Measurements from ENCODE around the gene WDR74.
"Not testable (repeated sequence)": the region's sequence is repeated elsewhere in the genome, so short reads cannot be mapped to it uniquely, and the experiment has no call there.

Gene WDR74

DNA sequence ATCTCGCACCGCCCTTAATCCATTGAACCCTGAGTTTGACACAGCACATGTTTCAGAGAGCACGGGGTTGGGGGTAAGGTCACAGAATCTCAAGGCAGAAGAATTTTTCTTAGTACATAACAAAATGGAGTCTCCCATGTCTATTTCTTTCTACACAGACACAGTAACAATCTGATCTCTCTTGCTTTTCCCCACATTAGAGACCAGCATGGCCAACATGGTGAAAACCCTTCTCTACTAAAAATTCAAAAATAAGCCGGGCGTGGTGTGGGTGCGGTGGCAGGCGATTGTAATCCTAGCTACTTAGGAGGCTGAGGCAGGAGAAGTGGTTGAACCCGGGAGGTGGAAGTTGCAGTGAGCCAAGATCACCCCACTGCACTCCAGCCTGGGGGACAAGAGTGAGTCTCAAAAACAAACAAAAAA lies 19.9 kb upstream of the WDR74 start:
- DNase-seq: not testable (repeated sequence)

- no peak for DNase-seq
These were observed 18.8 kb upstream of the WDR74 start for GRCh38 chr11:62858201-62858600.

DNA sequence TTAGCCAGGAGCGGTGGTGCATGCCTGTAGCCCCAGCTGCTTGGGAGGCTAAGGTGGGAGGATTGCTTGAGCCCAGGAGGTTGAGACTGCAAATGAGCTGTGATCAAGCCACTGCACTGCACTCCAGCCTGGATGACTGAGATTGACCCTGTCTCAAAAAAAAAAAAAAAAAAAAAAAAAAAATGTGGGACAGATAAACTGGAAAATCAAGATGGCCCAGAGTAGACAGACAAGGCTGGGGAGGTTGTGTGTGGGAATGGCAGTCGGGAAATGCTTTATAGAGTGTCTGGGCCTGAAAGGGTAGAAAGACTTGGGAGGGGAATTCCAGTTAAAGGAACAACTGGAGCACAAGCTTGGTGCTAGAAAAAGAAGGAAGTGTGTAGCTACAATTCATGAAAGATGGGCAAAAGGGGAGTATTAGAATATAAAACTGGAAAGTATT lies 18.2 kb upstream of the WDR74 start:
- DNase-seq: no peak

- no peak for DNase-seq
These were observed 17.0 kb upstream of the WDR74 start for GRCh38 chr11:62856333-62856895.

GRCh38 chr11:62855571-62856332 lies 16.4 kb upstream of the WDR74 start:
- peak; percentile 98 for DNase-seq

GRCh38 chr11:62854825-62855570 lies 15.6 kb upstream of the WDR74 start:
- no peak for DNase-seq

- no peak for DNase-seq
These were observed 14.8 kb upstream of the WDR74 start for GRCh38 chr11:62854013-62854824.

DNA sequence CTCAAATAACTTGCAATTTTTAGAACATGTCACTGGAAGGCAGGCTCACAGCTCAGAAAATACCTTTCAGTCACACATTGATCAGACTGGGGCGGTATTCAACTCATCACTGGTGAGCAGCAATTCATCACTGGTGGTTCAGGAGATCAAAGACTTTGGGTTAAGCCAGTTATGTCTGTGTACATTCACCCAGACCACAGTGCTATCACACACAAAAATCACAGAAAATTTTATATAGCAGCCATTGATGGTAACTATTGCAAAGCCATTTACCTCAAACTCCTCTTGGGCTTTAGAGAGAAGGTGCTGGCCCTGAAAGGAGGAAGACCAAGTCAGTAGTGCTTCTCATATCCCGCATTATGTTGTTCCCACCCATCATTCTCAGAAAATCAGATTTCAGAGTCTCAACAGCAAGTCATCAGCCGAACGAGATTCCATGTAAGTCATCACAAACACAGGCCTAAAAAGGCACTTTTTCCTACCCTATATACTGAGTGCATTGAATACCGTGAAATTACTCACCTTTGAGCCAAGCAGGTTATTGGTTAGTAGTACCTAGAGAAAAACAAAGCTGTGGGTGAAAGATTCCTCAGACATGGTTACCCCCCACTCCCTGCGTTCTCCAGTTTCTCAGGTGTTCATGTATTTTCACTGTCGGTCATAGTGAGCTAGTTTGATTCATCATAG lies 14.0 kb upstream of the WDR74 start:
- no peak for DNase-seq

DNA sequence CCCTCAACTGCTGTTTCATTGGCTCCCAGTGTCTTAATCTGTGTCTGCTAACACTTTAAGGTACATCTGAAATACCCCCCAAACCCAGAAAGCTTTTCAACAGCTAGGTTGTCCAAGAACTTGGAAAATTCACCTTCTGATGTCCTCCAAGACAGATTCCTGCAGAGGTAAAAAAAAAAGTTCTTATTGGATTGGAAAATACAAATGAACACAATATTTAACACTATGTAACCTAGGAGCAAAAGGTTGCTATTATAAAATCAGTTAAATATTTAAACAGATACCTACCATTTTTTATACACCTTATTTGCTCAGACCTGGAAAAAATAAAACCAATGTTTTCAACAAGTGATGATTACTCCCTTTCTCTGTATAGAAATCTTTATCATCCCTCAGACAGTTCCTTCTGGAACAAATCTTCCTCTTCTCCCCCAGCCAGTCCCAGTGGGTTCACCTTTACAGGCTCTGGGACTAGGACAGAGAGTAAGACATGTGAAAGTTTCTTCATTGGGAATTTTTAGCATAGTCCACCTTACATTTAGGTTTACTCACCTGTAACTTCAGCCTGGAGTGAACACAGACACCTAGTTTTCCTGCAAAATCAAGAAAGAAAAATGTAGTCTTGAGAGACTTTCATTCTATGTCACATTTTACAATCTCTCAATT lies 13.3 kb upstream of the WDR74 start:
- DNase-seq: no peak

GRCh38 chr11:62851807-62852522 lies 12.6 kb upstream of the WDR74 start:
- no peak for DNase-seq

DNA sequence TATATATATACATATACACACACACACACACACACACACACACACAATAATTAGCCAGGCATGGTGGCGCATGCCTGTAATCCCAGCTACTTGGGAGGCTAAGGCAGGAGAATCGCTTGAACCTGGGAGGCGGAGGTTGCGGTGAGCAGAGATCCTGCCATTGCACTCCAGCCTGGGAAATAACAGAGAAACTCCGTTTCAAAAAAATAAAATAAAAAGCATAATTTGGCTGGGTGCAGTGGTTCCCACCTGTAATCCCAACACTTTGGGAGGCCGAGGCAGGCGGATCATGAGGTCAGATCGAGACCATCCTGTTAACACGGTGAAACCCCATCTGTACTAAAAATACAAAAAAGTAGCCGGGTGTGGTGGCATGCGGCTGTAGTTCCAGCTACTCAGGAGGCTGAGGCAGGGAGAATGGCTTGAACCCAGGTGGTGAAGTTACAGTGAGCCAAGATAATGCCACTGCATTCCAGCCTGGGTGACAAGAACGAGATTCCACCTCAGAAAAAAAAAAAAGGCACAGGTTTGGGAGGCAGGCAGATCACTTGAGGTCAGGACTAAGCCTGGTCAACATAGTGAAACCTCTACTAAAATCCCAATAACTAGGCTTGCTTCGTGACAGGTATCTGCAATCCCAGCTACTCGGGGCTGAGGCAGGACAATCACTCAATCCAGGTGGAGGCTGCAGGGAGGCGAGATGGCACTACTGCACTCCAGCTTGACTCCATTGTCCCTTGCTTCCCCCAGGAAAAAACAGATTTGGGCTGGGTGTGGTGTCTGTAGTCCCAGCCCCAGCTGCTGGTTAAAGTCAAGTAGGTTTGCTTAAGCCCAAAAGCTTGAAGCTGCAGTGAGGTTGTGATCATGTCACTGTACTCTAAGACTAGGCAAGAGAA lies 11.8 kb upstream of the WDR74 start:
- no peak for DNase-seq

DNA sequence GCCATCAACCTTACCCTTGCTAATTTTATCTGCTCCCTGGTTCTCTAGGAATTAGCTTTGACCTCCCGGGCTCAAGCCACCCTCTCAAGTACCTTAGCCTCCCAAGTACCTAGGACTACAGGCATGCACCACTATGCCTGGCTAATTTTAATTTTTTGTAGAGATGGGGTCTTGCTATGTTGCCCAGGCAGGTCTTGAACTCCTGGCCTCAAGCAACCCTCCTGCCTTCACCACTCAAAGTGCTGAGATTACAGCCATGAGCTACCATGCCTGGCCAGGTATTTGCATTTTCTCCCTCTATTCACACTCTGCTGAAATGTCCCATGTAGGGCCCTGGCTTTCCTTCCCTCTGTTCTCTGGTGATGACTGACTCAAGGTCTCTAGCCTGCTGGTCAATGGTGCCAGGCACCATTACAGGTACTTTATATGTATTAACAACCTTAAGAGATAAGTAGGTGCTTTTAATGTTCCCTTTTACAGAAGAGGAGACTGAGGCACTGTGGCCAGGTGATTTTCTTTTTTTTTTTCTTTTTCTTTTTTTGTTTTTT lies 8.5 kb upstream of the WDR74 start:
- DNase-seq: no peak

DNA sequence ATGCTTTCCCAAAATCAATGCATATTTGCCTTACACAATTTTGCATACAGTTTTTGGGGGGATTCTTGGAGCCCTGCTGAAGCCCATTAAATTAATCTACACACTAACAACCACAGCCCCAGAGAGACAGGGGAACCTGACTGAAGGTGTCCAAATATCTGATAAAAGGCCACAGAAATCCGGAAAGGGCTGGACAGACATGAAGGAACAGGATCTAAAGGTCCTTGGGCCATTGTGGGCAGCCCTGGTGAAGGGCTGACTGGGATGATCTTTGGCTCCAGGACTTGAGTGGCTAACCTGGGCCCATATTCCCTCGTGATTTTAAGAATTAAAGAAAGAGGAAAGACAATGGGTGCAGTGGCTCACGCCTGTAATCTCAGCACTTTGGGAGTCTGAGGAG lies 6.8 kb upstream of the WDR74 start:
- DNase-seq: no peak

- DNase-seq: no peak
These were observed 4.8 kb upstream of the WDR74 start for GRCh38 chr11:62844154-62844553.

DNA sequence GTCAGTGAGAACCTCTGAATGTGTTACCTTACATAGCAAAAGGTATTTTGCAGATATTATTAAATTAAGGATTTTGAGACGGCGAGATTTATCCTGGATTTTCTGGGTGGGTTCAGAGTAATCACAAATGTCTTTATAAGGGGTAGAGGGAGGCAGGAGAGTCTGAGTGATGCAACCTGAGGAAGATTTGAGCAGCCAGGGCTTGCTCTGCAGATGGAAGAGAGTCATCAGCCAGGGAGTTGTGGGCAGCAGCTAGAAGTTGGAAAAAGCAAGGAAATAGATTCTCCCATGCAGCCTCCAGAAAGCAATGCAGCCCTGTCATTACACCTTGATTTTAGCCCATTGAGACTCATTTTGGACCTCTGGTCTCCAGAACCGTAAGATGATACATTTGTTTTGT lies 4.1 kb upstream of the WDR74 start:
- DNase-seq: no peak

GRCh38 chr11:62842891-62843290 lies 3.5 kb upstream of the WDR74 start:
- not testable (repeated sequence) for DNase-seq

DNA sequence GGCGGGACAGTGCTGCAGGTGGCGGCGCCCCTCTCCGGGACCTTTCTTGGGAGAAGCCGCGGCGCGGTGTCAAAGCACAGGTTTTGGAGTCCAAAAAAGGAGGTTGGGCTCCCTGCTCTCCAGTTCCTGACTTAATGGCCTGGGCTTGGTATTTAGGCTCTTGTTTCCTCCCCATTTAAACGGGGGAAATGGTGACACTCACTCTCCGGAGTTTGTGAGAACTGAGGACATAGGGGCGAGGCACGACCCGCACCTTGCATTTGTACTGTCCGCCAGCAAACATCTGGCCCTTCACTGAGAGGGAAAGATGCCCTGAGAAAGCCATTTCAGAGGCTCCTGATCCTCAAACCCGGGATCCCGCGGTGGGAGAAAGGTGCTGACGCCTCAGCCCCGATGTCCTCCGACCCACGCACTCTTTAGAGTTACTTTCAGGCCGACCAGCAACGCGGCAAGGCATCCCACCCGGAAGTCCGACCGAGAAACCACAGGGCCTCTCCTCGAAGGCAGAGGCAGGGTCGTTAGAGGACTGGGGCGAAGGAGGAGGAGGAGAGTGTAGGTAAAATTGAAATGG lies 2.9 kb upstream of the WDR74 start:
- no peak for DNase-seq

GRCh38 chr11:62841361-62842170 lies 2.2 kb upstream of the WDR74 start:
- DNase-seq: peak; percentile 98

Measured in retina (tissue), 1 donor.